Renal cortex interstitium (tissue), 11 donors: ENCODE measurements around the gene CYTH3. TPM values are rescaled to one million over a fixed set of nuclear protein-coding genes. Genes with fewer than 3 reads are reported as not detected.
"Not testable (repeated sequence)": the region's sequence is repeated elsewhere in the genome, so short reads cannot be mapped to it uniquely, and the experiment has no call there.

Source experiments
- DNase-seq, 11 donors: peaks; one replicate each; pipeline ENCODE4 v3.0.0-alpha.2; 2013; ENCODE audit warnings: low read depth in 9 of 11, low spot score in 4 of 11; ENCODE audit errors: extremely low read depth in 1 of 11
- polyA plus RNA-seq, 3 donors: library from polyadenylated mRNA; unstranded; fragments of 120-200 nt; gene quantifications; one replicate each; pipeline ENCODE4 v1.2.1, GENCODE V29; 2013; ENCODE audit not compliant: insufficient read length in 3 of 3

The CYTH3 gene
- polyA plus RNA-seq, 3 donors: 33.8 to 40.4 (median 38.6) TPM

DNA sequence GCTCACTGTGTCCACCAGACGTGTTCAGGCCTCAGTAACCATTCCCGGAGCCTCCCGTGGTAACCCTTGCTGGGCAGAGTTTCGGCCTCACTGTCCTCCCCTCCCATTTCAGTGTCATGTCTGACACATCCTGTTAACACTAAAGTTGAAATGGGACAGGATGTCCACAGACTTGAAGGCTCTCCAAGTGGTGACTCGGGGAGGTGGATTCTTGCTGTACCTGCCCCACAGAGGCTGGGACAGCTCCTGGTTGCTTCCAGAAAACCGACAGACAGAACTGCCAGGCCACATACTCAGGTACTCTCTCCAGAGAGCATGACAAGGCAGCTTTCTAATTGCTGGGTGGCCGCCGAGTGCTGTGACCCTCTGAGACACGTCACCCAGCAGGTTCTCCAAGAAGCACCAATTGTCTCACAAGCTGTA, 17.9 kb upstream of the CYTH3 start:
- no peak for DNase-seq

GRCh38 chr7:6288270-6288860, 15.9 kb upstream of the CYTH3 start:
- no peak for DNase-seq

- DNase-seq: no peak
Observed at GRCh38 chr7:6286486-6286885, 14.1 kb upstream of the CYTH3 start.

GRCh38 chr7:6284461-6285360, 12.3 kb upstream of the CYTH3 start:
- DNase-seq: no peak

- no peak for DNase-seq
Observed at GRCh38 chr7:6284055-6284400, 11.6 kb upstream of the CYTH3 start.

DNA sequence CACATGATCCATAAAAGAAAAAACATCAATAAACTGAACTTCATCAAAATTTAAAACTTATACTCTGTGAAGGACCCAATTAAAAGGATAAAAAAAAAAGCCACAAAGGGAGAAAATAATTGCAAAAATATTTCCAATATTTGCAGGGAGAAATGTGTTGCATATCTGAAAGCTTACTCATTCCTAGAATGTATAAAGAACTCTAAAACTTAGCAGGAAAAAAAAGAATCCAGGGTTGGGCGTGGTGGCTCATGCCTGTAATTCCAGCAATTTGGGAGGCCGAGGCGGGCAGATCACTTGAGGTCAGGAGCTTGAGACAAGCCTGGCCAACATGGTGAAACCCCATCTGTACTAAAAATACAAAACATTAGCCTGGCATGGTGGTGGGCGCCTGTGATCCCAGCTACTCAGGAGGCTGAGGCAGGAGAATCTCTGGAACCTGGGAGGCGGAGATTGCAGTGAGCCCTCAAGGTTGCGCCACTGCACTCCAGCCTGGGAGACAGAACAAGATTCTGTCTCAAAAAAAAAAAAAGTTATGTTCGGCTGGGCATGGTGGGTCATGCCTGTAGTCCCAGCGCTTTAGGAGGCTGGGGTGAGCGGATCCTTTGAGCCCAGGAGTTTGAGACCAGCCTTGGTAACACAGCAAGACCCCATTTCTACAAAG, 11.1 kb upstream of the CYTH3 start:
- DNase-seq: not testable (repeated sequence)

DNA sequence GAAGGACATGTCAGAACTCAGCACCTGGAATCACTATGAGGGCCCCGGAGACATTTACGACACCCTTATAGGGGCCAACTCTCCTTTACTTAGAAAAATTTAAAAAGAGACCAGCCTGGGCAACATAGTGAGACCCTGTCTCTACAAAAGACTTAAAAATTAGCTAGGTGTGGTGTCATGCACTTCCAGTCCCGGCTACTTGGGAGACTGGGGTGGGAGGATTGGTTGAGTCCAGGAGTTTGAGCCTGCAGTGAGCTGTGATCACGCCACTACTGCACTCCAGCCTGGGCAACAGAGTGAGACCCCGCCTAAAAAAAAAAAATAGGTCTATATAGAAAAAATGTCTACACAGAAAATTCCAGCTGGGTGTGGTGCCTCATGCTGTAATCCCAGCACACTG, 7.5 kb upstream of the CYTH3 start:
- DNase-seq: no peak

DNA sequence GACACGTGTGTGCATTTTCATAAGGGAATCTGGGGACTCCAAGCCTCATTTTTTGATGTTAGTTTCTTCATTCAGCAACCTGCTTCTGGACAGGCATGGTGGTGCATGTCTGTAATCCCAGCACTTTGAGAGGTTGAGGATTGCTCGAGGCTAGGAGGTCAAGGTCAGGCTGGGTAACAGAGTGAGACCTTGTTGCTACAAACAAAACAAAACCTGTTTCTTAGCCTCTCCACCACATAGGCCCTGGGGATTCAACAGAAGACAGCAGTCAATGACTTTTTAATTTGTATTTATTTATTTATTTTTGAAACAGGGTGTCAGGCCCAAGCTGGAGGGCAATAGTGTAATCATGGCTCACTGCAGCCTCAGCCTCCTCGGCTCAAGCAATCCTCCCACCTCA, 6.9 kb upstream of the CYTH3 start:
- DNase-seq: no peak

DNA sequence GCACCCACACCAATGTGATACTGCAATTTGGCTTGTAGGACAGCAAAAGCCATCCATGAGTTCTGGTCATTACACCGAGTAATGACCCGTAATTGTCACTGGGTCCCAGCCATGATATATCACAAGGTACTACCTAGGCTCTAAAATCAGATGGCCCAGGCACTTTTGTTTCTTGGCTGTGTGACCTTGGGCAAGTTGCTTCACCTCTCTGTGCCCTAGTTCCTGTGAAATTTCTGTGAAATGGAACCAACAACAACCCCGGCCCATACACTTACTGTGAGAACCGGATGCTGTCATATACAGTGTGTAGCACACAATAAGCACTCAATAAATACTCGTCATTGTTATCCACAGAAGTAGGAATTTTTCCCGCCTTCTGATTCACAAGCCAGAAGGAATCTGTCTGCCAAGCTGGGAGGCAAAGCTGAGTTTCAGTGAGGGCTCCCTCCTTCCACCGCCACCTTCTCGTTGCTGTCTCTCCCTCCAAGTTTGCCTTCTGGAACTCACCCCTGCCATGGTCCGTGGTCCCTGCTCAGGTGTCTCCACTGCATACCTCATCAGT, 6.4 kb upstream of the CYTH3 start:
- no peak for DNase-seq

DNA sequence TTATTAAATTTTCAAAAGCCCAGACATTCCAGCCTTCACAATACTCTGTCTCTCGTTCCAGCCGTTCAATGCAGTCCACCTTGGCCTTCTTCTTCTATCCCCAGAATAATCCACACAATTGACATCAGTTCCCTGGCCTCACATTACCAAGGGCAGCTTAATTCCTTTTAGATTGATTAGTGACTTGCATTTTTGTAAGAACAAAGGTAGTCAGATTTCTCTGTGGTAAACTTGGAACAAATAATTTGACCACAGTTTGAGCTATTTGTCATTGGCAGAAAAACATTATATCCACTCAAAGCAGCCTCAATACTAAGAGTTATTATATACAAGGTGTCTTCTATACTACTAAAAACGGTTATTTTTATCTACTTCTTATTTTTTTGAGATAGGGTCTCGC, 5.1 kb upstream of the CYTH3 start:
- DNase-seq: no peak

DNA sequence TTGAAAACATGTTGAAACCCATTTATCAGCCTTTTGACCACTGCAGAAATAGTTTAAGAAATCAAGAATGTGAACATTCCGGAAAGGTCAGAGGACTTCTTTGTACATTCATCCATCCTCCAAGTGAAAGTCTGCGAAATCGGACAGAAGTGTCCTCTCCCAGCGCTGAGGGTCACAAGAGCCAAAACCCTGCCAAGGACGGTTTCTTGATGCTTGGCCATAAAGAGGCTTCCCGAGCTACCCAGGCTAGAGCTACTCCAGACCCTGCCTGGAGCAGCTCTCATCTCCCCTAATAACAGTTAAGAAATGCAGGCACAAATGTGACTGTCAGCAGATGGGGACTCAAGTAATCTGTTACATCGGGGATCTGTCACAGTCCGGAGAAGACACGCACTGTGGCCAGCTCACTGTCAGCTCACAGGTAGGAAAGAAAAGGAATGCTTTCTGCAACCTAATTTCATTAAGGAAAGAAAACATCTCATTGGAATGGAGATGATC, 4.5 kb upstream of the CYTH3 start:
- no peak for DNase-seq

DNA sequence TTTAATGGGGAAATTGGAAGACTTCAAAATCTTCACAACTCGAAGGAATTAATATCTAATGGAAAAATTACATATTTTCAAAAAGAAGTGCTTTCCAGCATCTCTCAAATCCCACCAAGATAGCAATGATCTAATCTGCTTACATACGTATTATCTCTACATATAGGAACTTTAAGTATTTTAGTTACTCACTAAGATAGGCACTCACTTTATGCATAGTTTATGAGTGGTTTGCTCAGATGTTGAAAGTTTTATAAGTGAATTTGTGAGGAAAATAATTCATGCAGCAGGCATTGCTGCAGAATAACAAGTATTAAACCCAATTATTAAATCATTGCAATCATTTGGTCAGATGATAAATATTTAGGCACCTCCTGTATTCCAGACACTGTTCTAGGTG, 2.3 kb upstream of the CYTH3 start:
- DNase-seq: no peak

DNA sequence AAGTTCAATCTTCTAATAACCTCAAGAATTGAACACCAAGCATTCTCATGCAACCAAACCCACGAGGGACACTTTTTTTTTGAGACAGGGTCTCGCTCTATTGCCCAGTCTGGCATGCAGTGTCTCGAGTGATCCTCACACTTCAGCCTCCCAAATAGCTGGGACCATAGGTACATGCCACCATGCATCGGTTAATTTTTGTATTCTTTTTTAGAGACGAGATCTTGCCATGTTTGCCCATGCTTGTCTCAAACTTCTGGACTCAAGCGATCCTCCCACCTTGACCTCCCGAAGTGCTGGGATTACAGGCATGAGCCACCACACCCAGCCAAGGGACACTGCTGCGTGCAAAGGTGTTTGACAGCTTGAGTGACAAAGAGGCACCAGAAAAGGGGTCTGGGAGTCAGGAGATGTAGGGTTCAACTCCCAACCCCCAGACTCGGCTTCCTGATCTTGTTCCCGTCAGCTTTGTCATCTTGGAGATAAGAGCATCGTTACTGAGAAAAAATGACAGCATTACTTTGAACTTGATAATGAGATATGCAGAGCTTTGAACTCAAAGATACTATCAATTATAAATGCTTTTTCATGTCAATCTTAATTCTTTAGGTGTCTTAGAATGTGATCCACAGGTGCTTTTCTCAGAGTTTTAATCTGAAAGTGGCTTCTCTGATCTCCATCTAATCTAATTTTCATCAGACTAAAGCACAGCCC, 1.6 kb upstream of the CYTH3 start:
- DNase-seq: no peak

GRCh38 chr7:6273380-6273837, 985 bp upstream of the CYTH3 start:
- peak in 2 of 11 donors; percentile 36 to 63 for DNase-seq

GRCh38 chr7:6271694-6272440, 557 bp downstream of the CYTH3 start:
- no peak for DNase-seq

DNA sequence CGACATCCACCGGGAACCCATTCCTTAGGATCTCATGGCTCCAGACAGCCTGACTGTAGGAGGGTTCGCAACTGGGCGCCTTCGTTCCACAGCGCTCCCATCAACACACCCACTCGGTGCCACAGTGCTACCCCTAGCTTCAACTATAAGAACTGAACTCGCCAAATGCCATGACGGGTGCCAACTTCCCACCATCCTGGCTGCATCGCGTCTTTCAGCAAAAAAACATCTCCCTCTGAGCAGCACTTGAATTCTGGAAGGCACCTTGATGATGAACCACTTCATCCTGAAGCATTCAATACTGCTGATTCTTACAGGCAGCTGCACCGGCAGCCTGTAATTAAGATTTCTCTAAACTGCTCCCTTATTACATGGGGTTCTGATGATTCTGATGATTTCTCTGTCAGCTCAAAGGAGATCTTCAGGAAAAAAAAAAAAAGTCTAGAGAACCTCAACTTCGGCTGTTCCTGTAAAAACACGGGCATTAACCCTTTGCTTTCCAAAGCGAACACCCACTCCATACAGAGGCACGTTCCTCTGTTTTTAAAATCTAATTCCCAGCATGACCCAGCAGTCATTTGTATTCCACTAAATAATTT, 1.3 kb downstream of the CYTH3 start:
- peak in 1 of 11 donors; percentile 23 for DNase-seq

- no peak for DNase-seq
Observed at GRCh38 chr7:6269527-6269926, 2.9 kb downstream of the CYTH3 start.

DNA sequence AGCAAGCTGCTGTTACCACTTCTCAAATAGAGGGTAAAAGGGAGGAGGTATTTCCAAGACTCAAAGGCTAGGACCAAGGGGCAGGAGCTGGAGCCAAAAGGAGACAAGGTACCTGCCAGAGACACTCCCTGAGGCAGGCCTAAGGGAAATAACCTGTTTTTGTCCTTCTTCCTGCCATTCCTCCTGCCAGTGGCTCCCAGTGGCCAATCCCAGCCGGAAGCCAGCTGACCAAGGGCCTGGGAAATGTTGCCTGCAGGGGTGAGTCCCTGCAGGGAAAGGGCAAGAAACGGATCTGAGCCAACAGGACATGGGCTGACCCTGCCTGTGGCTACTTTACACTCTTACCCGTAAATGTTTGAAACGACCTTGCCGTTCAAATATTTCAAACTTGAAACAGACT, 3.5 kb downstream of the CYTH3 start:
- DNase-seq: no peak
